Measurements from ENCODE around the gene BARHL1. TPM values are rescaled to one million over a fixed set of nuclear protein-coding genes. Genes with fewer than 3 reads are reported as not detected.

BARHL1 gene
- total RNA-seq, 2 donors from 2014 or later = not detected

DNA sequence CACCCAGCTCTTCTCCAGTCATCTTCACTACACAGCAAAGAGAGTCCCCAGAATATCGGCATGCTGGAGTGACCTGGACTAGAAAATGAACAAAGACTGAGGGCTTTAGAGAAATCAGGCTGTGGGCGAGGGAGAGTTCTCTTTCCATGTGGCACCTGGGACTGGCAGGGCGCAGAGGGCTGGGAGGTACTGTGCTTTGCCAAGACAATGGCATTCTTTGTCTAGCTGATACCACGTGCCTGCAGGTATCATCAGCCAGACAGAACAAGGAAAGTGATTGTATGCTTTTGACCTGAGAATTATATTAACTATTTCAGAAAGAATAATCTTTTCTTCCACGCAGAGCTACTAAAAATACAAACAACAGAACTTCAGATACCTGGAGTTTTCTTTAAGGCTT is 56.9 kb downstream of the BARHL1 start:
- ATAC-seq (replicated peaks in 1 of 2) (no peak), DNase-seq (no peak)
- H3K4me3 Mint-ChIP-seq = no peak overlapping the region
- H3K9me3 Mint-ChIP-seq = no peaks in the 10 kb centered on the region
- peaks cover 0 to 9% of the 10 kb centered on the region in 2 donors for H3K36me3 Mint-ChIP-seq (ENCODE audit: insufficient read depth in 2 of 2)
- no peaks in the 10 kb centered on the region for H3K27me3 Mint-ChIP-seq (ENCODE audit: low read depth)
- H3K4me1 Mint-ChIP-seq (ENCODE audit: low read depth) = no peaks in the 10 kb centered on the region
- no peak overlapping the region for H3K27ac Mint-ChIP-seq

Other genes with a start within 250 kb of the BARHL1 start
- 10 to 100 TPM; 53.7 to 55.9 TPM for gene SETX, start 227.6 kb upstream of the BARHL1 start, total RNA-seq
- 10 to 100 TPM; 23.0 to 23.3 TPM for gene TTF1, start 175.8 kb upstream of the BARHL1 start, total RNA-seq
- not detected for gene CFAP77, start 172.4 kb upstream of the BARHL1 start, total RNA-seq
- 10 to 100 TPM; 13.9 to 16.7 TPM for gene DDX31, start 87.4 kb downstream of the BARHL1 start, total RNA-seq
- 10 to 100 TPM; 13.8 to 16.0 TPM for gene GTF3C4, start 87.9 kb downstream of the BARHL1 start, total RNA-seq